NB4 (cell line): ENCODE results near the gene TCF23.

Source experiments
- MYC ChIP-seq: IDR thresholded peaks from 2 replicates; pipeline ENCODE4 v1.6.1; 2011; ENCODE audit warnings: low read depth, low read length
- POLR2A ChIP-seq: IDR thresholded peaks from 2 replicates; pipeline ENCODE4 v1.6.1; 2011; ENCODE audit warnings: mild to moderate bottlenecking; ENCODE audit not compliant: insufficient read length; ENCODE audit errors: extremely low read depth
- TF ChIP-seq, protein P1 (sequence below): IDR thresholded peaks from one replicate; pipeline ENCODE4 v1.5.1; 2012; ENCODE audit warnings: low read depth, low read length
- TF ChIP-seq, protein P2 (sequence below): IDR thresholded peaks from 2 replicates; pipeline ENCODE4 v1.6.1; 2011; ENCODE audit warnings: low read depth, low read length

DNA sequence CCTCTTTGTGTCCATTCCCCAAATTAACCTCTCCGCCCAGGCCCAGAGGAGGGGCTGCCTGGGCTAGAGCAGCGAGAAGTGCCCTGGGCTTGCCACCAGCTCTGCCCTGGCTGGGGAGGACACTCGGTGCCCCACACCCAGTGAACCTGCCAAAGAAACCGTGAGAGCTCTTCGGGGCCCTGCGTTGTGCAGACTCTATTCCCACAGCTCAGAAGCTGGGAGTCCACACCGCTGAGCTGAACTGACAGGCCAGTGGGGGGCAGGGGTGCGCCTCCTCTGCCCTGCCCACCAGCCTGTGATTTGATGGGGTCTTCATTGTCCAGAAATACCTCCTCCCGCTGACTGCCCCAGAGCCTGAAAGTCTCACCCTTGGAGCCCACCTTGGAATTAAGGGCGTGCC is 48.8 kb upstream of the TCF23 start:
- TF ChIP-seq, protein P1, sequence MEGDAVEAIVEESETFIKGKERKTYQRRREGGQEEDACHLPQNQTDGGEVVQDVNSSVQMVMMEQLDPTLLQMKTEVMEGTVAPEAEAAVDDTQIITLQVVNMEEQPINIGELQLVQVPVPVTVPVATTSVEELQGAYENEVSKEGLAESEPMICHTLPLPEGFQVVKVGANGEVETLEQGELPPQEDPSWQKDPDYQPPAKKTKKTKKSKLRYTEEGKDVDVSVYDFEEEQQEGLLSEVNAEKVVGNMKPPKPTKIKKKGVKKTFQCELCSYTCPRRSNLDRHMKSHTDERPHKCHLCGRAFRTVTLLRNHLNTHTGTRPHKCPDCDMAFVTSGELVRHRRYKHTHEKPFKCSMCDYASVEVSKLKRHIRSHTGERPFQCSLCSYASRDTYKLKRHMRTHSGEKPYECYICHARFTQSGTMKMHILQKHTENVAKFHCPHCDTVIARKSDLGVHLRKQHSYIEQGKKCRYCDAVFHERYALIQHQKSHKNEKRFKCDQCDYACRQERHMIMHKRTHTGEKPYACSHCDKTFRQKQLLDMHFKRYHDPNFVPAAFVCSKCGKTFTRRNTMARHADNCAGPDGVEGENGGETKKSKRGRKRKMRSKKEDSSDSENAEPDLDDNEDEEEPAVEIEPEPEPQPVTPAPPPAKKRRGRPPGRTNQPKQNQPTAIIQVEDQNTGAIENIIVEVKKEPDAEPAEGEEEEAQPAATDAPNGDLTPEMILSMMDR, result no peak
- TF ChIP-seq POLR2A, result no peak
- TF ChIP-seq, protein P2, sequence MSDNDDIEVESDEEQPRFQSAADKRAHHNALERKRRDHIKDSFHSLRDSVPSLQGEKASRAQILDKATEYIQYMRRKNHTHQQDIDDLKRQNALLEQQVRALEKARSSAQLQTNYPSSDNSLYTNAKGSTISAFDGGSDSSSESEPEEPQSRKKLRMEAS, result no peak
- TF ChIP-seq MYC, result no peak
